CD4-positive, alpha-beta T cell treated with Interleukin-21 for 1 hour (primary cell): ENCODE results near the gene LORICRIN.

ENCODE experiments used
- DNase-seq: peaks from one replicate; pipeline ENCODE4 v3.0.0-alpha.2; 2020

LORICRIN gene

DNA sequence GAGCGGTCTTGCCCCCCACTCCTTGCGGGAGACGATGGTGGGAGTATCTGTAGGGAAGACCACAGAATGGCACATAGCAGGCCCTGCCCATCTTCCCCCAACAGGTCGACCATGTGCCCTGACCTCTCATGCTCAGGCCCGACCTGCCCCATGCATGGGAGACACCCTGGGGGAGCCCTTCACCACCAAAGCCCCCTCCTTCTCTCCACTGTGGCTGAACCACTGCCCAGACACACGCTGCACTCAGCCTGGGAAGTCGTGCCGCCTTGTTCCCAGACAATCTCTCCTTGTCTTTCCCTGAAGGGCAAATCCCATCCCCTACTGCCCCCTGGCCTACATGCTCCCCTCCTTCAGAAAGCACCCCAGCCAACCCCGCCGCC, 47.7 kb downstream of the LORICRIN start:
- DNase-seq, result no peak

DNA sequence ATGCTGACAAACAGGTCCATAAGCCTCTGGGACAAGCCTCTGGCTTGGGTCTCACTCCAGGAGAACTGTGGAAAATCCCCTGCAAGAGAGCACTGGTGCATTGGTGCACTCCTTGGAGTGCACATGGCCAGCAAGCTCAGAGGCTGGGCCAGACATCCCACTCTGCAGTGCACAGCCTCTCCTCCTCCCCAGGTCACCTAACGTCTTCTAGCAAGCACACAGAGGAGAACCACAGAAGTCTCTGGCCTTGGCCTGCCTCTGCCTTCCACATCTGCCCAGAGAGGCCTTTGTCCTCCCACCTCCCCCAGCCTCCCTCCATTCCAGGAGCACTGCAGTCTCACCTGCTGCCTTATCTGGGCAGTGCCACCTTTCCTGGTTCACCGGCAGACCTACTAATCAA, 49.1 kb downstream of the LORICRIN start:
- no peak for DNase-seq

DNA sequence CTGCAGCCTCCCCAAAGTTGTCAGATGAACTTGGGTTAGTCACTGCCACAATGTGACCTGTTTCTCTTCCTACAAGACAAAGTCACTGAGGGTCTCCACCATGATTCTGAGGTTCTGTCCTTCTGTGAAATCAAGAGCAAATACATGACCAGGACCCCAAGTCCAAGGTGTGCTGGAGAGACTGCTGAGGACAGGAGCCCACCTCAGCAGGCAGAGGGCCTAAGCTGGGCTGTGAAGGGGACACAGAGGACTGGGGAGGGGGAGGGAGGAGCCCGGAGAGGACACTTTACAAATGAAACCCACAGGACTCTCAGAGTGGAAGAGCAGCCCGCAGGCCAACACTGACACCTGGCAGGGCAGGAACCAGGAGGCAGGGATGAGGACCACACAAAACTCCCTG, 50.0 kb downstream of the LORICRIN start:
- no peak for DNase-seq

DNA sequence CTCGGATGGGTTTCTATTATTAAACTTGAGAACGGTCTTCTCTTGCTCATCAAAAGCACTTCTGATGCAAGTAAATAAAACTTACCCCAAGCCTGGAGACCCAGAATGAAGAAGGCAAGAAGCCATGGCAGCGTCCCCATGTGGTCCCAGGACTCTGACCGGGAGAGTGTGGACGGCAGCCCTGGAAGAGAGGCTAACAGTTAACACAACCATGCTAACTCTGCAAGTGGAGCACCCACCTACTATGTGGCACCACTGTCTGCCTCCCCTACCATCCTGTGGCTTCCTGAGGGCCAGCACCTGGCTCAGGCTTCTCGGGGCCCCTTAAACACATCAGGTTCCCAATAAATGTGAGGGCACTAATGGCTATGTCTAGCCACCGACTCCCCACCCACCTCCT, 51.0 kb downstream of the LORICRIN start:
- DNase-seq, result no peak
